HG02642 (cell line): ENCODE data around the gene CLCN1.

ENCODE experiments used
- ATAC-seq: cut with Tn5 transposase; IDR thresholded peaks from one replicate; pipeline ENCODE4 v1.9.1; 2021; ENCODE audit warnings: mild to moderate bottlenecking; ENCODE audit not compliant: unreplicated experiment, poor library complexity

CLCN1 gene

DNA sequence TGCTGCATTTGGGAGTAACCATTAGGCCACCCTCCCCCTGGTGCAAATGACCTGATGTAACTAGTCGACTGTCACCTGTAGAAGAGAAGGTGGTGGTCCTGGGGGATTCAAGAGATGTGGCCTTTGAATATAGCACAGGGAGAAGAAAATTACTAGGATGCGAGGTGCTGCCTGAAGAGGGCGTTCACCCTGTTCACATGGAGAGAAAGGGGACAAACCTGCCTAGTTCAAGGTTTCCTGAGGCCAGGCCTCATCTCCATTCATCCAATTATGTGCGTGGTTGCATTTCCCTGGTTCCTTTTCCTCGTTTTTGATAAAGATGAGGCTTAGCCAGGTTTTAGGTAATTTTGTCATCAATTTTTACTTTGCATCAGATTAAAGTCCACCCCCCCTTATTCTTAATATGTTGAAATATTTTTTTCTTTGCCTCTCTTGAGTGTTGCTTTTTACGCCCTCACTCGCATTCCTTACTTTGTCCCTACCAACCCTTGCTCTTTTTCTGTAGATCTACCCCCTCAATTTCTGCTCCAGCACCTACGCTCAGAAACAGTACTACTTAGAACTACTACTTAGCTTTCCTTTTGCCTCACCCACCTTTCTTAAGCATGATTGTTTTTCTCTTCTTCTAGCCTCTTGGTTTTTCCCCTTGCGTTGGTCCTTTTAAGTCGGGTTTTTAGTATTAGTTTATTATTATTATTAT is 13.7 kb downstream of the CLCN1 start:
- ATAC-seq: no peak

DNA sequence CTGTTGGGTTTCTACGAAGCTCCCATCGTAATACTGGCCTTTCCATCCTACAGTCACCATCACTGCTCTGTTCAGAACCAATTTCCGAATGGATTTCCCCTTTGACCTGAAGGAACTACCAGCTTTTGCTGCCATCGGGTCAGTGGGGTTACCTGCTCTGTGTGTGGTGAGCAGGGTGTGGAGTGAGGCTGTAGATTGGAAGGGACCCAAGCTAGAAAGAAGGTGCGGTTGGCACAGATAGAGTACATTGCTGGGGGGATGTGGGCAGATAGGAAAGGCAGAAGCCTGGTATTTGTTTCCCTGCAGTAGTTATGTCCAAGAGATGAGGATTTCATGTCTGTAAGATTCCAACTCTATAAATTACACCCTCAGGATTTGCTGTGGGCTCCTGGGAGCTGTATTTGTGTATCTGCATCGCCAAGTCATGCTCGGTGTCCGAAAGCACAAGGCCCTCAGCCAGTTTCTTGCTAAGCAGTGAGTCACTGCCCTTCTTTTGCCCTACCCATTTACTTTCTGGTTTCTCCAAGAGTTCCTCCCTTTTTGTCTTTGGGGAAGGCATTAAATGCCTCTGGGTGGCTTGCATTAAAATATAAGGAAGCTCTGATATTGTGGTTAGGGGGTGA is 15.4 kb downstream of the CLCN1 start:
- no peak for ATAC-seq

DNA sequence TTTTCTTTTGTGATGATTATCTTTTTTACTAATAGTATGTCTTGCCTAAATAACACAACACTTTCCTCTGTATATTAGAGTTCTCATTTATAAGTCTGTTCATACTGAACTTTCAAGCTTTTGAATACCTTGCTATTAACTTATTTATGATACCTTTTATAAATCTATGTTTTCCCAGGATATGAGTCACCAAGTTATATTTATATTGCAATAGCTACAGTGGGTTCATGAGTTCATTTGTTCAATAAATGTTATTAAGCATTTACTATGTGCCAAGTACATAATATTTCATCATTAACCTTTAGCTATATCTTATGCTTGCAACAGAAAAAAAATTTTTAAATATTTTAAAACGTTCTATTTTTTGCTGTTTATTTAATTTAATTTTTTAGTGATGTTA is 18.3 kb downstream of the CLCN1 start:
- no peak for ATAC-seq

DNA sequence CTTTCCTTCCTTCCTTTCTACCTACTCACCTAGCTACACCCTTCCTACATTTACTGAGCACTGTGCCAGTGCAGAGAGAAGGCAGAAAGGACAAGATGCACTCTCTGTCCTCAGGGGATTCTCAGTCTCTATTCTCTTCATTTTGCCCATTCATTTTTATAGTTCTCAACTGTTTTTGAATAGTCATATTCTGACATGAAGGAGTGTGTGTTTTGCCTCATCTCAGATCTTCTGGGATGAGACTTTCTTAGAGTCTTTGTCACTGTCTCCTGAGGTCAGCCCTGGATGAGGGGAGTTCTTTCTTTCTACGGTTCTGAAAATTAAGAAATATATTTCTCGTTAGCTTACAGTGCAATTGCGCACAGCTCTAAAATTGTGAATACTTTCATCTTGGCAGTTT is 21.3 kb downstream of the CLCN1 start:
- no peak for ATAC-seq

DNA sequence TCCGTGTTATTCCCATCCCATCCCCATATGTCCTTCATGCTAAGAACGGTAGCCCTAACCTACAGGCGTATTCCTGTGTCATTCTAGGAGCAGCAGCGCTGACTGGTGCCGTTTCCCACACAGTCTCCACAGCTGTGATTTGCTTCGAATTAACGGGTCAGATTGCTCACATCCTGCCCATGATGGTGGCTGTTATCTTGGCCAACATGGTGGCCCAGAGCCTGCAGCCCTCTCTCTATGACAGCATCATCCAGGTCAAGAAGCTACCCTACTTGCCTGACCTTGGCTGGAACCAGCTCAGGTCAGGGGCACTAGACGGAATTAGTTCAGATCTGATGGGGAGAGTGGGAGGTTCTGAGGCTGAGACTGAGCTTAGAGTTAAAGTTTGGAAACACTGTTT is 25.9 kb downstream of the CLCN1 start:
- ATAC-seq: no peak

DNA sequence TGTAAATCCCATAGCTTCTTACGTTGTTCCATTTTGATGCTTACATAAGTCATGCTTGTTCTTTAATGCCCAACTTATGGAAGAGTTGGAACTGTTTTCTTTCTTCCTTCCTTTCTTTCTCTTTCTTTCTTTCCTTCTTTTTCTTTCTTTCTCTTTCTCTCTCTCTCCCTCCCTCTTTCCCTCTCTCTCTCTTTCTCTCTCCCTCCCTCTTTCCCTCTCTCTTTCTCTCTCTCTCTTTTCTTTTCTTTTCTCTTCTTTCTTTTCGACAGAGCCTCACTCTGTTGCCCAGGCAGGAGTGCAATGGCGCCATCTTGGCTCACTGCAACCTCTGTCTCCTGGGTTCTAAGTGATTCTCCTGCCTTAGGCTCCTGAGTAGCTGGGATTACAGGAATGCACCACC is 27.7 kb downstream of the CLCN1 start:
- no peak for ATAC-seq

DNA sequence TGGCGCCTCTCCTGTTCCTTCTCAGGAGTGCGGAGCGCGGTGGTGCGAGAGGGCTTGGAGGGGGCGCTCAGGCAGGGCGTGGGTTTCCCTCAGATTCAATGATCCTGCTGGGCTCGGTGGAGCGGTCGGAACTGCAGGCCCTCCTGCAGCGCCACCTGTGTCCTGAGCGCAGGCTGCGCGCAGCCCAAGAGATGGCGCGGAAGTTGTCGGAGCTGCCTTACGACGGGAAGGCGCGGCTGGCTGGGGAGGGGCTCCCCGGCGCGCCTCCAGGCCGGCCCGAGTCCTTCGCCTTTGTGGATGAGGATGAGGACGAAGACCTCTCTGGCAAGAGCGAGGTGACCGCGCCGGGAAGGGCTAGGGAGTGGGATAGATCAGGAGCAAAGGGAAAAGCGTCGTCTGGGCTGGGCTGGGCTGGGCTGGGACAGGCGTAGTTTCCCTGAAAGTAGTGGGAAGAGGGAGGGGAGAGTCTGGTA is 29.6 kb downstream of the CLCN1 start:
- ATAC-seq: no peak

DNA sequence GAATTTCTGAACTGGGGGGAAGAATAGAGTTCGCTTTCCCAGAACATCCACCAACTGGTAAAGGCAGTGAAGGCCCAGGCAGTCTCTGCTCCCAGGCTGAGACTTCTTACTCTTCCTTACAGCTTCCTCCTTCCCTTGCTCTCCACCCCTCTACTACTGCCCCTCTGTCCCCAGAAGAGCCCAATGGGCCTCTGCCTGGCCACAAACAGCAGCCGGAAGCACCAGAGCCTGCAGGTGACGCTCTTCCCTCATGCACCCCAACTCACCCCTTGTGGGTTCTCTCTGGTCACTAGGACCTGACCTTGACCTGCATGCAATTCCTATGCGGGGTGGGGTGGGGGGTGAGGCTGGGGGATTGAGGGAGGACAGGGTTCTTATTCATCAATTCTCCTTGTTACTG is 30.1 kb downstream of the CLCN1 start:
- ATAC-seq: no peak

DNA sequence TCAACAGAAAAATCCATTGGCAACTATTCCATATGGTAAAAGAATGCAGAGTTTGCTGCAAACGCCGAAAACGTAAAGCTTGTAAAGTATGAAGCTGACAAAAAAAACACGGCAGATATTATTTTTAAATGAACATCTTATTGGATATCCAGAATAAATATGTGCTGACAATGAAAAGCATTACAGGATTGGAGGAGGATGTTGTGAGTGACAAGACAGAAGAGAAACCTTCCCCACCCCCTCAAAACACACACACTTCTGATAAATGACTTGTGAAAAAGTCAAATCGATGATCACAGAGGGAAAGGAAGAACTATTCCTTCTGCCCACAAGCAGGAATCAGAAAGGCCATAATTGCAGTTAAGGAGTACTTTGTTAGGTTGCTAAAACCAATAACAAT is 32.0 kb downstream of the CLCN1 start:
- ATAC-seq: no peak

DNA sequence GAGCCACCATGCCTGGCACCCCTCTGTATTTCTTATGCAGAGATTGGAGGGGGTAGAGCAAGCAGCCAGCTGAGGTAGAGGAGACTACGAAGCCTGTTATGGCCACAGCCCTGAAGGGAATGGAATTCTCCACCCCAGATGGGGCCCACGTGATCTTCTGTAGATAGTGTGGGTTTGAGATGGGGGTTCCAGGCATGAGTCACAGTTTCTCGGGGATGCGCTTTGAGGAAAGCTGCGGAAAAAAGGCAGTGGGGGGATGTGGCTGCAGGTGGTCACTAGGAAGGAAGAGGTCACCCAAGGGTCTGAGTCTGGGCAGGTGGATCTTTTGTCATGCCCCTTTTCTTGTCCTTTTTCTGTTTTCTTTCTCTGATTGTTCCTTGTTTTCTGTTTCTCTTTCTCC is 35.1 kb downstream of the CLCN1 start:
- ATAC-seq: no peak

DNA sequence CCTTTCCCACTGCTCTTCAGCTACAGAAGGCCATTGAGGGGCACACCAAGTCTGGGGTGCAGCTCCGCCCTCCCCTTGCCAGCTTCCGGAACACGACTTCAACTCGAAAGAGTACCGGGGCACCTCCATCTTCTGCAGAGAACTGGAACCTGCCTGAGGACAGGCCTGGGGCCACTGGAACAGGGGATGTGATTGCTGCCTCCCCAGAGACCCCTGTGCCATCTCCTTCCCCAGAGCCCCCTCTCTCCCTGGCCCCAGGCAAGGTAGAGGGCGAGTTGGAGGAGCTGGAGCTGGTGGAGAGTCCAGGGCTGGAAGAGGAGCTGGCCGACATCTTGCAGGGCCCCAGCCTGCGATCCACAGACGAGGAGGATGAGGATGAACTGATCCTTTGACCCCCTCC is 35.7 kb downstream of the CLCN1 start:
- no peak for ATAC-seq

DNA sequence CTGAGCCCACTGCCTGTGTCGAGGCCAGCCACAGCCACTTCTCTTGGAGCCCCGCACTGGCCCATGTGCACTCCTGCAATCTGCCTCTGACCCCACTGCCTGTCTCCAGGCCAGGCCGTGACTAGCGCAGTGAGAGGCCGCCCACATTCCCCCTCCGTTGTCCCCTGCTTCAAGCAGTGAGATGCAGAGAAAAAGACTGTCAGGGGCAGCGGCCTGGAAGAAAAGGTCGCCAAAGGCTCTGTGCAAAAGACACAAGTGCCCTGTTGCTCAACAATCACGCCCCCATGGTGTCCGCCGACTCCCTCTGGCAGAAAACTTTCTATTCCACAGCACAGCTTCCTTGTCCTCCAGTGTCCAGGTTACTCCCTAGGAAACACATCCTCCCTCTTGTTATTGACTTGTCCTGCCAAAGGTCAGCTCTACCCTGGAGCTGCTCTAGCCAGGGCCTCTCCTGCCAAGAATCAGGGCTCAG is 36.7 kb downstream of the CLCN1 start:
- ATAC-seq: no peak

DNA sequence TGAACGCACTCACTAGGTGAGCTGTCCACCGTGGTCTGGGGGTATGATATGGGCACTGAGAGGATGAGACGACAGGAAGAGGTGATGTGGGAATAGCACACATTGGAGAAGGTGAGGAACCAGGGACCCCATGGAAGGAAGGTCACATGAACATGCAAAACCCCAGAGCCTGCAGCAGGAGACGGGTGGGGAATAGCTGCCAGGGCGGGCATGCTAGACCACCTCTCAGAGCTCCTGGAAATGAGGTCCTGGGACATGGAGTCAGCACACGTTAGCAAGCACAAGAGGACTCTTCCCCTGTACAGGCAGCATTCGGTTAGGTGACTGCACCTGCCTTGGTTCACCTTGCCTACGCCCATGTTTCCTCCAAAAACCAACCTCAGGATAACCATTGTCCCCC is 38.5 kb downstream of the CLCN1 start:
- ATAC-seq: no peak

DNA sequence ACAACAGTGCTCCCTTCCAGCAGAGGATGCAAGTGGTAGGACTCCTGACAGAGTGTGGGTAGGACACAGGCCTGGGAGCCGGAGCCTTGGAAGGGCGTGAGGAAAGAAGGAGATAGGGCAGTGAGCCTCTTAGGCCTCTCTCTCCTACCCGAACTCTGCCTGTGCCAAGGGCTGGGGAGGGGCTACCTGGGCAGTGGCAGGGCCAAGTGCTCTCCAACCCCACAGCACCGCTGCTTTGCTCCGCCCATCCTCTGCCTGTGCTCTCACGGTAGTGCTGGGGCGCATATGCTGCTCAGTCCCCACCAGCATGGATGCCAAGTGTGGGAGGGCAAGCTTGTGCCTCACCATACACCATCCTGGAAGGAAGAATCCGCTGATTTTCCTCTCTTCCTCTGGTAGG is 39.1 kb downstream of the CLCN1 start:
- no peak for ATAC-seq

DNA sequence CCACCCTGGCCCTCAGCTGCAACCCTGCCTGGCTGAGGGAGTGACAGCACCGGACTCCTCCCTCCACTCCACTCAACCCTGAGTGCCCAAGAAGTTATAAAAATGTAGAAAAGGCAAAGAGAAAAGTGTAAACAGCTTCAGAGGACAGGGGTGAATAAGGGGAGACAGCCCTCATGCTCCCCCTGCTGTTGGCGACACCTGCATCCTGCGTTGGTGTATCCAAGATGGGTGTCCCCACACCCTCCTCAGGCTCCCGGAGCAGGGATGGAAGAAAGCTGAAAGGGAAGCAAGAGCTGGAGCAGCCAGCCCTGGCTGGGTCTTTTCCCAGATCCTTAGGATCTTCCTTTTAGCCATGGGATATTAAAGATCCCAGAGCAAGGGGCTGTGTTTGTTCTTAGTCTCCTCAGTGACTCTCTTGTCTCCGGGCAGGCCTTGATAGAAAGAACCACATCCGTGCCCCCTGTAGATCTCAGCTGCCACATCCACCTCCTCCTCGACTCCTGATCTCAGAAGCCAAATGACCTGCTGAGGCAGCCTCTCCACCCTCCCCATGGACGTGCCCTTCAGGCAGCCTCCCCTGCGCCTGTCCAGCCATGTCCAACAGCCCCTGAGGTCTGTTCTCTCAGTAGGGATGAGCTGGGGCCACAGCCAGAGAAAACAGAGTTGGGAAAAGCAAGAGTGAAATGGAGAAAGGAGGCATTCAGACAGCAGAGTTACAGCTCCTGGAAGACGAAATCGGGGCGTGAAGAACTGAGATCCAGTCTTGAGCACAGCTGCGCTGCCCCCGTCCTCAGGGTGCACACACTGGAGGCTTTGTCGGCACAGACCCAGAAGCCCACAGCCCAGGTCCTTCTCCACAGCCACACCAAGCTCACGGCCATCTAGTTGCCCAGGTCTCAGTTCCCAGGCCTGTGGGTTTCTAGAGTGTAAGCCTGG is 39.8 kb downstream of the CLCN1 start:
- no peak for ATAC-seq

DNA sequence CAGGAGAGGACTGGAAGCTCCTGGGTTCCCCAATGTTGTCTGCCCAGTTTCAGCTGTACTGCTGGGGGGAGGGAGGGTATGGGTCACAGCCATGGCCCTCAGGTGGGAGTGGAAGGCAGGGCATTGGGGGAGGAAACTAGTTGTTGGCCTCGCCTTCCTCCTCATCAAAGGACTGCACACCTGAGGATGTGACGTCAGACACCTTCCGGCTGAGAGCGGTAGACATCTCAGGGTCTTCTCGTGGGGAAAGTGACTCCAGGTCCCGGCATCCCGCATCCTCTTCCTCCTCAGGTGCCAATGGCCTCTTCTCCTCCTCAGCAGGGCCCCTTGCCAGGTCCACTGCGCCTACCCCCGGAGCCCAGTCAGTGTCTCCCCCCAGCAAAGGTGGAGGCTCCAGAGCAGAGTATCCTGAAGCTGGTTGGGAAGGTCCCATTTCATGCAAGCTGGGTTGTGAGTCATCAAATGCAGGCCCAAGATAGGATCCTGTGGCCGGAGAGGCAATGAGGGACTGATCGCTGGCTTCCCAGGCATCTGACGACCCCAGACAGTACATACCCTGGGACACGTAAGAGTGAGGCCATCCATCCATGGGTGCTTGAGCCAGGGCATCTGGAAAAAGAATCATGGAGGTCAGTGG is 40.6 kb downstream of the CLCN1 start:
- no peak for ATAC-seq

DNA sequence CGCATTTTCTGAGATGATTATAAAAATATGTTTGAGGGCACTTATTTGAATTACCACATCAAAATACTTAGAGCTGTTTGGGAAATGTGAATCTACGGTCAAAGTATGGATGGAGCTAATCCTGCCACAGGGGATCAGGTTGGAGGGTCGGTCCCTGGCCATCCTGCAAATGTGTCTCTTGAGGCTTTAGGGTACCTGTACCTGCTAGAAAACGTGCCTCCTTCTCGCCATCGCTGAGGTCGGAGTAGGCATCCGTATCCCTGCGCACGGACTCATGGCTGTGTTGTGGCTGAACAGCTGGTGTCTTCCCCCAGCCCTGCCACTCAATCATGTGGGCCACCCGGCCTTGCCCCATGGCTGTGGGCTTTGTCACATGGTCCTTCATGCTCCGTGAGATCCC is 42.7 kb downstream of the CLCN1 start:
- no peak for ATAC-seq

DNA sequence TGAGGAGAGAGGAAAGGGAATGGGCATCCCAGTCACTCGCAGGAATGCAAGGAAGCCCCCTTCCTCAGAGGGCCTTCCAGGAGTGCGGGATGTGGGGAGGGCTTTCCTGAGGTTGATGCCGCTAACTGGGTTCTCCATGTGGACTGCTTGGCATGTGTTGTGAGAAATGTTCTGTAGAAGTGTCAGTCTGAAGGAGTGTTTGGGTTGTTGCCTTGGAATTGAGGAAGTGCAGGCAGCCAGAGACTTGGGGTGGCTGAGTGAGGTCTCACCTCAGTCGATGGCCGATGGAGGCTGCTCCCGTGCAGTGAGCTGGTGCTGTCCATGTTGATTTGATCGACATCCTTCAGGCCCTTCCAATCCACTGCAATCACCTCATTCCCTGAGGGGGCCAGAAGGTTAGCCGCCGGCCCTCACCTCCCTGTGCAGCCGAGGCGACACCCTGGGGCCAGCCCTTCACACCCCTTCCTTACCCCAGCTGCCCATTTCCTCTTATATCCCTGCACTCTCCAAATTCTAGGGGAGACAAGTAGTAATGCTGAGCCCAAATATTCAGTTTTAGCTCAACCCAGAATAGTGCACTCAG is 44.0 kb downstream of the CLCN1 start:
- ATAC-seq: no peak

DNA sequence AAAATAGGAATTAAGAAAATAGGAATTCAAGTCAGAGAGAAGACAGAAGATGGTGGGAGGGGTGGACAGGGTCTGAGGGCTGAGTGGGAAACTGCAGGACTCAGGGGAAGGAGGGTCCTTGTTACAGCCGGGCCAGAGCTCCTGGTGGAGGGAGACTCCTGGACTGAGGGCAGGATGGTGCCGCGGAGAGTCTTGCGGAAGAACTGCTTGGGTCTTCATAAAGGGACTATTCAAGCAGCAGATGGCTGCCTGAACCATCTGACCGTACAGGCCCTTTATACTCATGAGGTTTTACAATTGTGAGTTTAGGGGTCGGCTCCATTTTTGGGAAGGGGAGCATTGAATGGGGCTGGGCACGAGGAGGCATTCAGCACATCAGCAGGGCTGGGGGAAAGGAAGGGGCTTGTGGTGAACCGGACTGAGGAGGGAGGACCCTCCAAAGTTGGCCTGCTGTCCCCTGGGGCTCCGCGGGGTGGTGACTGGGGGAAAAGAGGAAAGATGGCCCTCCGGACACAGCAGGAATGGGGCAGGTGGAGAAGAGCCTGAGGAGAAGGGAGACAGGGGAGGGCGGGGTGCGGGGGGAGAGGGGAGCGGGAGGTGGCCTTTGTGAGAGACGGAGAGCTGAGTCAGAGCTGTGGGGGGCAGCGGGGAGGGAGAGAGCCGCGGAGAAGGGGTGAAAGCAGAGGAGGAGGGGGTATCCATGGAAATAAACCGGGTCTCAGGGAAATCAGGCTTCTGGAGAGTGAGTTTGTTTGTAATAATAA is 45.1 kb downstream of the CLCN1 start:
- no peak for ATAC-seq
